Activated naive CD8-positive, alpha-beta T cell (primary cell): ENCODE data around the gene PTPRN2.

Source experiments
- H3K27ac Mint-ChIP-seq: one replicate; pipeline ENCODE4 v1.8.0; 2021; ENCODE audit warnings: mixed read lengths
- H3K27me3 Mint-ChIP-seq: one replicate; pipeline ENCODE4 v1.8.0; 2021; ENCODE audit warnings: mixed read lengths
- H3K36me3 Mint-ChIP-seq: one replicate; pipeline ENCODE4 v1.8.0; 2021; ENCODE audit warnings: mixed read lengths
- H3K4me1 Mint-ChIP-seq: one replicate; pipeline ENCODE4 v1.8.0; 2021; ENCODE audit warnings: low read depth, mixed read lengths
- H3K4me3 Mint-ChIP-seq: one replicate; pipeline ENCODE4 v1.8.0; 2021; ENCODE audit warnings: mild to moderate bottlenecking, mixed read lengths
- H3K9me3 Mint-ChIP-seq: one replicate; pipeline ENCODE4 v1.8.0; 2021; ENCODE audit warnings: low read depth, mixed read lengths

PTPRN2 gene

DNA sequence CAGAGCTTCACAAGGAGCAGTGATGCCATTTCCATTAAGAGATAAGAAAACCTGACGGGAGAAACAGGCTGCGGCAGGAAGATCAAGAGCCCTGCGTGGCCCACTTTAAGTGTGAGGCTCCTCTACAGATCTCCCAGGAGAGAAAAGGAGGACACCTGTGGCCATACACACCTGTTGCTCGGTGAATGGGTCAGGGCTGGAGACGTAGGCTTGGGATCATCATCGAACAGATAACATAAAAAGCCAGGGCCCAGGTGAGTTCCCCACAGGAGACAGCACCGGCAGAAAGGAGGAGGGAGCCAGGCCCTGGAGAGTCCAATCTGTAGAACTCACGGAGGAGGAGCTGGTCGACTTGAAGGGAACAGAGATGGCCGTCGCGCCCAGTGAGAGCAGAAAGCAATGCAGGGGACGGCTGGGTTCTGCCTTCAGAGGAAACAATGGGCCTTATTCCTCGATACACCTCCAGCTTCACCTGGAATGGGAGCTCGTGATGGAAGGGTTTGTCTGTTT lies 694.0 kb downstream of the PTPRN2 start:
- Mint-ChIP-seq H3K27ac (no peak overlapping the region), H3K36me3 (no peaks in the 10 kb centered on the region), H3K27me3 (no peaks in the 10 kb centered on the region), H3K9me3 (no peaks in the 10 kb centered on the region), H3K4me1 (peaks cover 21% of the 10 kb centered on the region), H3K4me3 (no peak overlapping the region)

- H3K4me1 Mint-ChIP-seq: peaks cover 21% of the 10 kb centered on the region
- no peak overlapping the region for H3K4me3 Mint-ChIP-seq
- no peaks in the 10 kb centered on the region for H3K9me3 Mint-ChIP-seq
- no peak overlapping the region for H3K27ac Mint-ChIP-seq
- no peaks in the 10 kb centered on the region for H3K36me3 Mint-ChIP-seq
- H3K27me3 Mint-ChIP-seq: no peaks in the 10 kb centered on the region
Observed at GRCh38 chr7:157892751-157893523, 694.7 kb downstream of the PTPRN2 start.

DNA sequence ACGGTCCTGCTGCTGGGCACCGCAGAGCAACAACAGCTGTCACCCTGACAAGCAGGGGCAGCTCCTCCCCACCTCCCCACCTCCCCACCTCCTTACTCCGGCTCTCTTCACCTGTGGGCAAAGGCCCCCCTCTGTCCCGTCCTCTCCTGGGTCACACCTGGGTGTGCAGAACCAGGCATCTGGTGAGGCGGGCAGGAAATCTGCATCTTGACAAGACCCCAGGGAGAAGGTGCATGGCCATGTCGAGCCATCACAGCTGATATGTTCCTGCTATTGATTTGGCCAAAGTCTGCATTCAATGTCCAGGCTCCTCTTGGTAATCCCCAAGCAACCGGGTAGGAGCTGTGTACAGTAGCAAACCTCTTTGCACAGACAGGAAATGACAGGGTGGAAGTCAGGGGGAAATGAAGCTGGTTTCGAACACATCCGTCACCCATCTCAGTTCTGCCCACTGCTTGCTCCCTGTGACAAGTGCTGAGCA lies 696.7 kb downstream of the PTPRN2 start:
- Mint-ChIP-seq H3K4me1 (peaks cover 26% of the 10 kb centered on the region), H3K27ac (no peak overlapping the region), H3K9me3 (no peaks in the 10 kb centered on the region), H3K36me3 (no peaks in the 10 kb centered on the region), H3K4me3 (peak overlapping the region; percentile 34), H3K27me3 (no peaks in the 10 kb centered on the region)

DNA sequence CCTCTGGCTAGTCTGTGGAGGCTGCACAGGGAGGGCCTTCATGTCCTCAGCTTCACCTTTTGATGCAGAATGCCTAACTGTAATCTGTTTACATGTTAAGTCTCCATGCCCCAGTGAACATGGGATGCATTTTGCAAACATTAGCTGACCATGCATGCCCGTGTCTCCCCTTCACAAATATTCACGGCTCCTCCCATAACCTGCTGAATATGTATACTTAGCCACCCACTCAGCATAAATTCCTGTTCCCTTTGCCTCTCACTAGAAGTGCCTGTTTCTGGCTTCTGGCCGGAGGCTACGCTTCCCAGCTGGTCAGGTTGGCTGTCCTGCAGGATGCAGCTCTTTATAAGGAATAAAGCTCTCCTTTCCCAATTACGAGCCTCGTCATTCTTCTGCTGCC lies 698.1 kb downstream of the PTPRN2 start:
- no peaks in the 10 kb centered on the region for H3K9me3 Mint-ChIP-seq
- peaks cover 30% of the 10 kb centered on the region for H3K4me1 Mint-ChIP-seq
- no peaks in the 10 kb centered on the region for H3K36me3 Mint-ChIP-seq
- no peak overlapping the region for H3K4me3 Mint-ChIP-seq
- H3K27ac Mint-ChIP-seq: no peak overlapping the region
- no peaks in the 10 kb centered on the region for H3K27me3 Mint-ChIP-seq

DNA sequence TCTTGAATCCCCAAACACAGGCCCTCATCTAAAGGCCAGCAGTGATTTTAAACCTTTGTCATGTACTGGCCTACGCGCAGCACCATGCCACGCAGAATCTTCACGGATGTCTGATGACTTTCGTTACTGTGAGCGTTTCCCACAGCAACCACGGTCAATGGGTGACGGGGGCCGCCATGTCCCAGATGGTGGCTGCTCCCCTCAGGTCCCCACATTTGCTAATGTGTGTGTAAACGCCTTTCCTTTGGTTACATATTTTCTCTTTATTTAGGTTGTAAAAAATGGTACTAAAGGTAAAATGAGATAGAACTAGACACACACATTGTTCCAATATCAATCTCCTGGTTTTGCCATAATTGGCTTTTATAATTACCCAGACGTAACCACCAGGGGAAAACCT lies 699.0 kb downstream of the PTPRN2 start:
- Mint-ChIP-seq H3K27me3 (no peaks in the 10 kb centered on the region), H3K27ac (no peak overlapping the region), H3K4me1 (peaks cover 30% of the 10 kb centered on the region), H3K4me3 (no peak overlapping the region), H3K9me3 (no peaks in the 10 kb centered on the region), H3K36me3 (no peaks in the 10 kb centered on the region)

DNA sequence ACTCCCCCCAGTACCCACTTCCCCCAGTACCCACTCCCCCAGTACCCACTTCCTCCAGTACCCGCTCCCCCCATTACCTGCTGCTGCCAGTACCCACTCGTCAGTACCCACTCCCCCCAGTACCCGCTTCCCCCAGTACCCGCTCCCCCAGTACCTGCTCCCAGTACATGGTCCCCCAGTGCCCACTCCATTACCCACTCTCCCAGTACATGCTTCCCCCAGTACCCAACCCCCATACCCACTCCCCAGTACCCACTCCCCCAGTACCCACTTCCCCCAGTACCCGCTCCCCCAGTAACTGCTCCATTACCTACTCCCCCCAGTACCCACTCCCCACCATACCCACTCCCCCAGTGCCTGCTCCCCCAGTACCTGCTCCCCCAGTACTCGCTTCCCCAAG lies 700.2 kb downstream of the PTPRN2 start:
- H3K36me3 Mint-ChIP-seq: no peaks in the 10 kb centered on the region
- H3K27ac Mint-ChIP-seq: no peak overlapping the region
- peaks cover 30% of the 10 kb centered on the region for H3K4me1 Mint-ChIP-seq
- no peak overlapping the region for H3K4me3 Mint-ChIP-seq
- H3K27me3 Mint-ChIP-seq: no peaks in the 10 kb centered on the region
- H3K9me3 Mint-ChIP-seq: no peaks in the 10 kb centered on the region

GRCh38 chr7:157886711-157887110 lies 700.9 kb downstream of the PTPRN2 start:
- peaks cover 30% of the 10 kb centered on the region for H3K4me1 Mint-ChIP-seq
- H3K36me3 Mint-ChIP-seq: no peaks in the 10 kb centered on the region
- no peaks in the 10 kb centered on the region for H3K27me3 Mint-ChIP-seq
- no peak overlapping the region for H3K4me3 Mint-ChIP-seq
- no peaks in the 10 kb centered on the region for H3K9me3 Mint-ChIP-seq
- no peak overlapping the region for H3K27ac Mint-ChIP-seq

- Mint-ChIP-seq H3K27ac (no peak overlapping the region), H3K36me3 (no peaks in the 10 kb centered on the region), H3K27me3 (no peaks in the 10 kb centered on the region), H3K4me1 (peaks cover 26% of the 10 kb centered on the region), H3K4me3 (peak overlapping the region; percentile 47), H3K9me3 (no peaks in the 10 kb centered on the region)
Observed at GRCh38 chr7:157886266-157886665, 701.4 kb downstream of the PTPRN2 start.

- Mint-ChIP-seq H3K27me3 (no peaks in the 10 kb centered on the region), H3K27ac (no peak overlapping the region), H3K36me3 (no peaks in the 10 kb centered on the region), H3K4me1 (peaks cover 17% of the 10 kb centered on the region), H3K9me3 (peaks cover 5% of the 10 kb centered on the region), H3K4me3 (no peak overlapping the region)
Observed at GRCh38 chr7:157885140-157885539, 702.5 kb downstream of the PTPRN2 start.

- Mint-ChIP-seq H3K36me3 (no peaks in the 10 kb centered on the region), H3K9me3 (peaks cover 5% of the 10 kb centered on the region), H3K4me3 (no peak overlapping the region), H3K27ac (no peak overlapping the region), H3K4me1 (peaks cover 11% of the 10 kb centered on the region), H3K27me3 (no peaks in the 10 kb centered on the region)
Observed at GRCh38 chr7:157884461-157885062, 703.1 kb downstream of the PTPRN2 start.

DNA sequence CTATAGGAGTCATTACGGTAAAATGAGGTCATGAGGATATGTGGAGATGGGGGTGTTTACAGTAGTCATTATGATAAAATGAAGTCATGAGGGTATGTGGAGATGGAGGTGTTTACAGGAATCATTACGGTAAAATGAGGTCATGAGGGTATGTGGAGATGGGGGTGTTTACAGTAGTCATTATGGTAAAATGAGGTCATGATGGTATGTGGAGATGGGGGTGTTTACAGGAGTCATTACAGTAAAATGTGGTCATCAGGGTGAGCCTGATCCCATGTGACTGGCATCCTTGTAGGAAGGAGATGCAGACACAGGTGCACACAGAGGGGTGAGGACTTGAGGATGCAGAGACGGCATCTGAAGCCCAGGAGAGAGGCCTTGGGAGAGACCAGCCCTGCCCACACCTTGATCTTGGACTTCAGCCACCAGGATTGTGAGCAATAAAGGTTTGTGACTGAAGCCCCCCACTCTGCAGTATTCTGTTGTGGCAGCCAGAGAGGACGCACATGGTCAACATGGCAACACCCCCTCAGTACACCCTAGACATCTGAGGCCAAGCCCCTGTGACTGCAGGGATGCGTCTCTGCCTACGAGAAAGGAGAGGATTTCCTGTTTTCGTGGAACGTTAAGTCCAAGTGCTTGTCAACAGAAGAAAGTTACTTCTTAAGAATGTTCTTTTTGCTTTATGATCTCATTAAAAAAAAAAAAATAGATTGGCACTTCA lies 706.4 kb downstream of the PTPRN2 start:
- peak overlapping the region; percentile 1 for H3K27ac Mint-ChIP-seq

GRCh38 chr7:157879391-157879790 lies 708.2 kb downstream of the PTPRN2 start:
- H3K4me3 Mint-ChIP-seq: no peak overlapping the region

More for the DNA sequence above, 706.4 kb downstream of the PTPRN2 start:
- H3K9me3 Mint-ChIP-seq: peaks cover 5% of the 10 kb centered on the region
- peak overlapping the region; percentile 14 for H3K4me3 Mint-ChIP-seq
- no peaks in the 10 kb centered on the region for H3K36me3 Mint-ChIP-seq
- H3K27me3 Mint-ChIP-seq: no peaks in the 10 kb centered on the region
- peaks cover 6% of the 10 kb centered on the region for H3K4me1 Mint-ChIP-seq

GRCh38 chr7:157877298-157878090 lies 710.1 kb downstream of the PTPRN2 start:
- H3K4me1 Mint-ChIP-seq: peaks cover 16% of the 10 kb centered on the region
- peaks cover 5% of the 10 kb centered on the region for H3K9me3 Mint-ChIP-seq
- no peaks in the 10 kb centered on the region for H3K36me3 Mint-ChIP-seq
- H3K27ac Mint-ChIP-seq: no peak overlapping the region
- no peak overlapping the region for H3K4me3 Mint-ChIP-seq
- H3K27me3 Mint-ChIP-seq: no peaks in the 10 kb centered on the region

More at GRCh38 chr7:157879391-157879790, 708.2 kb downstream of the PTPRN2 start:
- peaks cover 5% of the 10 kb centered on the region for H3K9me3 Mint-ChIP-seq
- H3K27me3 Mint-ChIP-seq: no peaks in the 10 kb centered on the region
- no peaks in the 10 kb centered on the region for H3K36me3 Mint-ChIP-seq
- H3K27ac Mint-ChIP-seq: no peak overlapping the region
- H3K4me1 Mint-ChIP-seq: peaks cover 10% of the 10 kb centered on the region

DNA sequence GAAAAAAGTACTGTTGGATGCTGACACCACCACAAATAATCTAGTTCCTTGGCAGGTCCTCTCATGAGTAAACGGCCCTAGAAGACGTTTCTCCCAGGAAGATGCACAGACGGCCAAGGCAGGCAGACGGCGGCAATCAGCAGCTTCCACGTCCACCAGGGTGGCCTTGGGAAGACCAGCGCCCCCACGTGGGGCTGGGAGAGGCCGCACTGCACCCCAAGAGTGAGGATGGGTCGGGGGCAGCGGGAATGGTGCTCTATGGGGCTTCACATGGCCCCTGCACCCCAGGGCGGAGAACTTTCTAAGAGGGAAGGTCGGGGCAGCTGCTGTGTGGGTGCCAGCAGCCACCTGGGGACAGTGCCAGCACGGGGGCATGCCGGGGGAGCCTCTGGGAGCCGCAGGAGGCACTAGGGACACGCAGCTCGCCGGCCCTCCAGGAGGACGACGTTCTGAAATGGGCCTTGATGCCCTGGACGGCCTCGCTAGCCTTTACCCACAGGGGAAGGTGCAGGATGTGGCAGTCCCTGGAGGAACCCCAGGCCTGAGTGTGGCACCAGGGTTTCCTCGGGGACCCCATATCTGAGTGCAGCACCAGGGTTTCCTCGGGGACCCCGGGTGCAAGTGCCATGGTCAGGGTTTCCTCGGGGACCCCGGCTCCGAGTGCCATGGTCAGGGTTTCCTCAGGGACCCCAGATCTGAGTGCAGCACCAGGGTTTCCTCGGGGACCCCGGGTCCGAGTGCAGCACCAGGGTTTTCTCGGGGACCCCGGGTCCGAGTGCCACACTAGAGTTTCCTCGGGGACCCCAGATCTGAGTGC lies 710.9 kb downstream of the PTPRN2 start:
- Mint-ChIP-seq H3K4me1 (peaks cover 21% of the 10 kb centered on the region), H3K36me3 (no peaks in the 10 kb centered on the region), H3K27me3 (no peaks in the 10 kb centered on the region), H3K27ac (no peak overlapping the region), H3K9me3 (peaks cover 5% of the 10 kb centered on the region), H3K4me3 (no peak overlapping the region)
